NK-92 (cell line): ENCODE results near the gene LRRC37A2.
"Not testable (repeated sequence)": the region's sequence is repeated elsewhere in the genome, so short reads cannot be mapped to it uniquely, and the experiment has no call there.

Experiments used
- DNase-seq: peaks from one replicate; lab custom pipeline; 2025; ENCODE audit not compliant: unreplicated experiment; lab: John Stamatoyannopoulos, UW

LRRC37A2 gene

GRCh38 chr17:46591332-46591731 lies 79.1 kb downstream of the LRRC37A2 start:
- not testable (repeated sequence) for DNase-seq

DNA sequence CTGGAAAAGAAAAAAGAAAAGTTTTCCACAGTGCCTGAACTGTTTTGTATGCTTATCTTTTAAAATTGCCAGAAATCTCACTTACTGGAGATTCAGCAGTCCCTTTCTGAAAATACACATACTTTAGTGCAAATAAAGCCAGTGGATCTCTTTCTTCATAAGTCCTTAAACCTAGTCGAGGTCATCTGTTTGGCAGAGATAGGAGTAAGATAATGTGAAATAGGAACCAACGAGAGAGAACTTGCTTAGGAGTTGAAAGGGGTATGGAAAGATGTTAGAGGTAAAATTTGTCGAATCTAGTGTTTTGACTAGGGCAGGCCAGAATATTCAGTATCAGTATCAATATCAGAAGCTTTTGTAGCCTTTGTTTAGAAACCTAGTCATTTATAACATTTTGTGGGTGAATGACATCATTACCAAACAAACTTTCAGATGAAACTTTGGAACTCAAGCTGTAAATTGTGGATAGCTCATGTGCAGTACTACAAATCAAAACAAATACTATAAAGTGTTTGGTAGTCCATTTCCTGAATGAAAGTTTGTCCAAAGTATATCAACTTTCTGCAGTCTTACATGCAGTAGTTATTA lies 86.2 kb downstream of the LRRC37A2 start:
- DNase-seq, result not testable (repeated sequence)

DNA sequence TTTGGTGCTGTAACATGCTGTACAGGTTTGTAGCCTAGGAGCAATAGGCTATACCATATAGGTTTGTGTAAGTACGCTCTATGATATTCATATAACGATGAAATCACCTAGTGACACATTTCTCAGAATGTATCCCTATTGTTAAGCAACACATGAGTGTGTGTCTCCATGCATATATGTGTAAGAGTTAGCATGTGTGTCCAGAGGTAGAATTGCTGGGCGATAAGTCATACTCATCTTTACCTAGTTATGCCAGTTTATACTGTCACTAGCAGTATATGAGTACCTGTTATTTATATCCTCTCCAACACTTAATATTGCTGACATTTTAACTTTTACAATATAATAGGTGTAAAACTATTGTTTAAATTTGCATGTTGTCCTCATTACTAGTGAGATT lies 88.5 kb downstream of the LRRC37A2 start:
- not testable (repeated sequence) for DNase-seq

DNA sequence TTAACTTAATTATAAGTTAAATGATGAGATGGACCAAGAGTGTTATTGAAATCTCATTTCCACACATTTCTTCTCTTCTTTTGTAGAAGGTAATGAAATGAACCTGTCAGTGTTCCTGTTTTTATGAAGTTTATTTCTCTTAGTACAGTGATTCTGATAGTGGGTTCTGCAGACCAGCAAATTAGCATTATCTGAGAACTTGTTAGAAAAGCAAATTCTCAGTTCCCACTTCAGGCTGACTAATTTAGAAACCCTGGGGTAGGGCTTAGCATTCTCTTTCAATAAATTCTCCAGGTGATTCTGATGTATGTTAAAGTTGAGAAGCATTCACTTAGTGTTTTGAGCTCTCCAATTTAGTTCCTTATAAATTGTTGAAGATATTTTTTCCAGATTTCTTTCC lies 90.9 kb downstream of the LRRC37A2 start:
- not testable (repeated sequence) for DNase-seq
